ENCODE data around the gene AGAP1. TPM values are rescaled to one million over a fixed set of nuclear protein-coding genes. Genes with fewer than 3 reads are reported as not detected.
A peak's percentile ranks its signal among the peaks of the same experiment; 100 is the strongest.

The AGAP1 gene
- total RNA-seq, 4 donors from 2014 or later: 33.7 to 39.9 (median 35.6) TPM

DNA sequence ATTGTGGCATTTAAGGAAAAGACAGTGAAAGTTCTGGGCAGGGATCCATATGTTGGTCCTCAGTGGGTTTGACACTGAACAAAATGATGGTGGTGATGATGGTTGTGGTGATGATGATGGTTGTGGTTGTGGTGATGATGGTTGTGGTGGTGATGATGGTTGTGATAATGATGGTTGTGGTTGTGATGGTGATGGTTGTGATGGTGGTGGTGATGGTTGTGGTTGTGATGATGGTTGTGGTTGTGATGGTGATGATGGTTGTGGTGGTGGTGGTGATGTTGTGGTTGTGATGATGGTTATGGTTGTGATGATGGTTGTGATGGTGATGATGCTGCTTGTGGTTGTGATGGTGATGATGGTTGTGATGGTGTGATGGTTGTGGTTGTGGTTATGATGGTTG is 308.7 kb downstream of the AGAP1 start:
- peaks cover 0 to 51% (median 0%) of the 10 kb centered on the region in 3 donors for H3K36me3 ChIP-seq

DNA sequence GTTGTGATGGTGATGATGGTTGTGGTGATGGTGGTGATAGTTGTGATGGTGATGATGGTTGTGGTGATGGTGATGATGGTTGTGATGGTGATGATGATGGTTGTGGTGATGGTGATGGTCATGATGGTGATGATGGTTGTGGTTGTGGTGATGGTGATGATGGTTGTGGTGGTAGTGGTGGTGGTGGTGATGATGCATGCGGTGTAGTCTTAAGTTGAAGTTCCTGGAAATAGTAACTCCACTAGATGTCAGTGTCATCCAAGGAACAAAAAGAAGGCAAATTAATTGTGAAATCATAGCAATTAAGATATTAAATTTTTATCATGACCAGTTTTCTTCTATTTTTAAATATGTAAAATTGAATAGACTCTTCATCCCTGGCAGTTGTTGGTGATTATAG is 309.2 kb downstream of the AGAP1 start:
- Histone ChIP-seq H3K4me3 (no peak overlapping the region), H3K27me3 (no peaks in the 10 kb centered on the region), H3K36me3 (peaks cover 0 to 51% (median 0%) of the 10 kb centered on the region in 3 donors), H3K9me3 (no peaks in the 10 kb centered on the region), H3K27ac (no peak overlapping the region), H3K4me1 (no peaks in the 10 kb centered on the region)
- 92 to 95% methylated on average over 1 of the region's 1 CpG for WGBS, 2 donors
- no peak for DNase-seq (ENCODE audit: low spot score in 2 of 2)
- no peak for TF ChIP-seq POLR2A (IDR thresholded peaks at IDR 0.05)
- TF ChIP-seq, protein P1, sequence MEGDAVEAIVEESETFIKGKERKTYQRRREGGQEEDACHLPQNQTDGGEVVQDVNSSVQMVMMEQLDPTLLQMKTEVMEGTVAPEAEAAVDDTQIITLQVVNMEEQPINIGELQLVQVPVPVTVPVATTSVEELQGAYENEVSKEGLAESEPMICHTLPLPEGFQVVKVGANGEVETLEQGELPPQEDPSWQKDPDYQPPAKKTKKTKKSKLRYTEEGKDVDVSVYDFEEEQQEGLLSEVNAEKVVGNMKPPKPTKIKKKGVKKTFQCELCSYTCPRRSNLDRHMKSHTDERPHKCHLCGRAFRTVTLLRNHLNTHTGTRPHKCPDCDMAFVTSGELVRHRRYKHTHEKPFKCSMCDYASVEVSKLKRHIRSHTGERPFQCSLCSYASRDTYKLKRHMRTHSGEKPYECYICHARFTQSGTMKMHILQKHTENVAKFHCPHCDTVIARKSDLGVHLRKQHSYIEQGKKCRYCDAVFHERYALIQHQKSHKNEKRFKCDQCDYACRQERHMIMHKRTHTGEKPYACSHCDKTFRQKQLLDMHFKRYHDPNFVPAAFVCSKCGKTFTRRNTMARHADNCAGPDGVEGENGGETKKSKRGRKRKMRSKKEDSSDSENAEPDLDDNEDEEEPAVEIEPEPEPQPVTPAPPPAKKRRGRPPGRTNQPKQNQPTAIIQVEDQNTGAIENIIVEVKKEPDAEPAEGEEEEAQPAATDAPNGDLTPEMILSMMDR (IDR thresholded peaks at IDR 0.05): peak in 1 of 5 experiments; percentile 10

More for the DNA sequence above, 308.7 kb downstream of the AGAP1 start:
- Histone ChIP-seq H3K27me3 (no peaks in the 10 kb centered on the region), H3K4me3 (no peak overlapping the region), H3K4me1 (no peaks in the 10 kb centered on the region), H3K9me3 (no peaks in the 10 kb centered on the region), H3K27ac (no peak overlapping the region)
- no peak for DNase-seq (ENCODE audit: low spot score in 2 of 2)
- TF ChIP-seq EP300 (IDR thresholded peaks at IDR 0.05): no peak
- TF ChIP-seq, protein P1 (IDR thresholded peaks at IDR 0.05): no peak
- no peak for TF ChIP-seq POLR2A (IDR thresholded peaks at IDR 0.05)

DNA sequence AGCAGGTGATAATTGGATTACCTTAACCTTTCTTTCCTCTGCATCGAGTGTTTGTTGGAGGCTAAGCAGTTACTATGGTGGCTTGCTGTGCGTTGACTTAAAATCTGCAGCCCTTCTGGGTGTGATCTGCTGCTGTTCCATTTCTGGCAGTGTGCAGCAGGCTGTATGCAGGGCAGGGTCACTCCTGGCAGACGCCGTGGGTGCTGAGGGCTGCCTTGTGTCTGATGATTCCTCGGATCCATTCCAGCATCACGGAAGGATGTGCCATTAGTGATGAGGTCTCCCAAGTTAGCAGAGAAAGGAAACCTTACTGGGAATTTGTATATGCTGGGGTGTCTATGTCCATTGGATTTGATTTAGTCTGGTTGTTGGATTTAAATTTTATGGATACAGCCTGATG is 310.8 kb downstream of the AGAP1 start:
- 74 to 91% methylated on average over 6 of the region's 6 CpGs for WGBS, 2 donors
- peaks cover 0 to 51% (median 0%) of the 10 kb centered on the region in 3 donors for H3K36me3 ChIP-seq

DNA sequence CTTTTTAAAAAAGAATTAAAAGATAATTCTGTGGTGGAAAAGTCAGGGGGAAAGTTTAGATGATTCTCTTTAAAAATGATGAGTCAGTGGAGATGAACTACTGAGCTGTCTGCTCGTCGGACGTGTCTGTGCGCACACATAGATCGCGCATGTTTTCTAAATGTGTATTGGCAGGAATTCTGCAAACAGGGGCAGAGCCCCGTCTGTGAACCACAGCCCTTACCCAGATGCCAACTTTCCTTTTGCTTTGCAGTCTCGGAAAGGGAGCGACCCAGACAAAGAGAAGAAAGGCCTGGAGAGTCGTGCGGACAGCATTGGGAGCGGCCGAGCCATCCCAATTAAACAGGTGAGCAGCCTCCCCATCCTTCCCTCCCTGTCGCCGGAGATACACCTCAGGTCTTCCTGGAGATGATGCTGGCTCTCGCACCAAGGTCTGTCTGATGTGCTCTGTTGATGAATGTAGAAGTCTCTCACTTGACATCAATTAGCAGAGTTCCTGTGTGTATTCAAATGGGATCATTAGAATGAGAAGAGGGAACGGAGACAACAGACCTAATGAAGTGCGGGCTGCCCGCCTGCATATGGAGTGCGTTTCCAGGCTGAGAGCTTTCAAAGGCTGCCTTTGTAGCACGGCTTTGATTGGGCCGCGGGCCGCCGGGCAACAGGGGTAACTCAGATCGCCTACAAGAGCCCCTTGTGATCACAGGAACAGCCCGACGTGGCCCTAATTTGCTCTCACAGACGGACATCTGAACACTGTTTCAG is 313.3 kb downstream of the AGAP1 start:
- no peak for TF ChIP-seq POLR2A (IDR thresholded peaks at IDR 0.05)
- TF ChIP-seq EP300 (IDR thresholded peaks at IDR 0.05): no peak
- TF ChIP-seq, protein P1 (IDR thresholded peaks at IDR 0.05): no peak
- Histone ChIP-seq H3K4me3 (no peak overlapping the region), H3K36me3 (peaks cover 0 to 52% (median 0%) of the 10 kb centered on the region in 3 donors), H3K4me1 (no peaks in the 10 kb centered on the region), H3K9me3 (no peaks in the 10 kb centered on the region), H3K27me3 (no peaks in the 10 kb centered on the region), H3K27ac (no peak overlapping the region)
- 72 to 73% methylated on average over 29 of the region's 29 CpGs for WGBS, 2 donors
- DNase-seq (ENCODE audit: low spot score in 2 of 2): no peak

More for the DNA sequence above, 310.8 kb downstream of the AGAP1 start:
- H3K27me3 ChIP-seq: no peaks in the 10 kb centered on the region
- H3K27ac ChIP-seq: no peak overlapping the region
- no peak overlapping the region for H3K4me3 ChIP-seq
- DNase-seq (ENCODE audit: low spot score in 2 of 2): no peak
- H3K4me1 ChIP-seq: no peaks in the 10 kb centered on the region
- no peak for TF ChIP-seq EP300 (IDR thresholded peaks at IDR 0.05)
- TF ChIP-seq, protein P1 (IDR thresholded peaks at IDR 0.05): no peak
- no peak for TF ChIP-seq POLR2A (IDR thresholded peaks at IDR 0.05)
- H3K9me3 ChIP-seq: no peaks in the 10 kb centered on the region

DNA sequence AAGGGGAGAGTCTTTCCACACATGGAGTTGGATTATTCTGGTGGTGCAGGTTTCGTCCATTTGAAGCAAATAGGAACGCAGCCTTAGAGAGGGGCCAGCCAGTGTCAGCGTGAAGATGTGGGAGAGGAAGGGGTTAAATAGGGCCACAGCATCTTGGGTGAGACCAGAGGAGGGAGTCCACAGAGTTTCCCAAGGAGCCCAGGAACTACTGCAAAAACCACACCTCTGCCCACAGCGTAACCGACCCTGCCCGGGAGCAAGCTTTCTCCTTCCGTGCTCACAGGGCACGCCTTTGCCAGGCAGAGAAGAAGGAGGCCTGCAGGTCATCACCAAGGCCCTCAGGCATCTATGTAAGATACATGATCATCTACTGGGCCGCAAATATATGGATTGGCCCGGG is 314.5 kb downstream of the AGAP1 start:
- 92 to 96% methylated on average over 10 of the region's 10 CpGs for WGBS, 2 donors
- H3K4me1 ChIP-seq: no peaks in the 10 kb centered on the region
- no peak overlapping the region for H3K4me3 ChIP-seq
- no peaks in the 10 kb centered on the region for H3K9me3 ChIP-seq
- DNase-seq (ENCODE audit: low spot score in 2 of 2): no peak
- H3K27ac ChIP-seq: no peak overlapping the region
- no peaks in the 10 kb centered on the region for H3K27me3 ChIP-seq
- TF ChIP-seq EP300 (IDR thresholded peaks at IDR 0.05): no peak
- no peak for TF ChIP-seq POLR2A (IDR thresholded peaks at IDR 0.05)
- TF ChIP-seq, protein P1 (IDR thresholded peaks at IDR 0.05): no peak
- peaks cover 0 to 63% (median 0%) of the 10 kb centered on the region in 3 donors for H3K36me3 ChIP-seq
